ENCODE data around the gene ERO1B.

DNA sequence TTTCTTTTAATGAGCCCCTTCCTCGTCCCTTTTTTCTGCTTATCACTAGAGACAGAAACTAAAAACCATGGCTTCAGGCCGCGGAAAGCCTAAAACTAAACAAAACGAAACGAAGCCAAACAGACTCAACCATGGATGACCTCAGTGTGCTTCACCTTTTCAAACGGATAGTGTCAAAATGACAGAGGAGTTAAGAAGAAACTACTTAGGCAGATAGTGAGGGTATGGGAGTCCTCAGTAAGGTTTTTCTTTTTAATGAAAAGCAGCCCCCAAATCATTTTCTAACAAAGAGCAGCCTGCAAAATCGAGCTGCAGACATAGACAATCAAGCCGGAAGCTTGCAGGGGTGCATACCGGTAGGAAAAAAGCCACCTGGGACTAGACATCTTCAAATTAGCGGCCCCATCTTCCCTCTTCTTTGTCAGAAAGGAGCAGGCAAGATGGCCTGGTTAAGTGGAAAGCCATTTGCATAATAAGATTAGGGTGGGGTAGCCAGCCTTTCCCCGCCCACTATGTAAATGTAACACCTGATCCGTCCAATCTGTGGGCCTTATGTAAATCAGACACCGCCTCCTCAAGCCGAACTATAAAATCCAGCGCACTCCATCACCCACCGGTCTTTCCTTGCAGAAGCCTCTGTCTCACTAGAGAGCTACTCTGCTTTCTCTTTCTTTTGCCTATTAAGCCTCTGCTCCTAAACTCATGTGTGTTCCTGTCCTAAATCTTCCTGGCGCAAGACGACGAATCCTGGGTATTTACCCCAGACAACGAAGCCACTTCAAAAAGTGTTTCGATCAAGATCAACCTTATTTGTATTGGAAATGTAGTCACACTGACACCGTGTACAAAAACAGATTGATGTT is 6.2 kb upstream of the ERO1B start:
- TF ChIP-seq JUN (CRISPR knock-in tag; IDR thresholded peaks at IDR 0.05) (no peak), ETV6 (CRISPR knock-in tag; IDR thresholded peaks at IDR 0.05) (no peak)

Measured in WTC11 (cell line).